GM20431 (cell line): ENCODE measurements around the gene TNRC6A.

Source experiments
- in situ Hi-C: fragments of 300-500 bp; cut with MseI, MboI; formaldehyde crosslinking; loops from one replicate; pipeline ENCODE4 v1.15.0; 2020; ENCODE audit warnings: low sequenced_read_pairs; ENCODE audit not compliant: unreplicated experiment

Gene TNRC6A

DNA sequence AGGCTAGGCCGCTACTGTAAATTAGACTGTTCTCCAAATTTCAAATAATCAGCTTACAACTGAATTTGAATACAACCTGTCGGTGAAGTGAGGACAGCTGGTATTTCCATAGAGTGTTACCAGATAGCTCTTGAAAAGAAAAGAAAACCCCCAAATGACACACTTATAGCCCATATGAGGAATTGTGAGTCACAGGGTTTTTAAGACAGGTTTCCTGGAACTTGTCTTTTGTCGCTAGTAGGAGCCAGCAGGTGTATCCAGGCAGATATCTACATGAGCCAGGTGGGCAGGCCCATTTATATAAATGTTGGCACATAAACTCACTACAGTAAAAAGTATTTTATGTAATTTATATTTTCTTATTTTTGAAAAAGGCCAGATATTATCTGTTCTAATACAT lies 24.0 kb downstream of the TNRC6A start:
- in situ Hi-C loops: no loop called here

DNA sequence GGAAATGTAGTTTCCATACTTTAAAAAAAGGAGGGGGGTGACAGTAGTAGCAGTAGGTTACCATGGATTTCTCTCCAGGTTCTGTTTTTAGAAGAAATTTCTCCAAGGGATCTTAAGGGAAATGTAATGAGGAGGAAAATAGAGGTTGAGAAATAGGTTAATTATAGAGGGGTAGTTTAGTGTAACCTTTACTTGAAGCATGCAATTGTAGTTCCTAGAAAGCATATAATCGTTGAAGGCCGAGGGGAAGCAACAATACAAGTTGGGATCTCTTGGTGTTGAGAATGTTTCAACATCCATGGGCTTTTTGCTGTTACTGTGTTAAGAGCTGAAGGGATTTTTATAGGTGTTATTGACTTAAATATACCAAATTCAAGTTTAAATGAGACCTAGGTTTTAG lies 25.1 kb downstream of the TNRC6A start:
- in situ Hi-C loops: no loop called here

DNA sequence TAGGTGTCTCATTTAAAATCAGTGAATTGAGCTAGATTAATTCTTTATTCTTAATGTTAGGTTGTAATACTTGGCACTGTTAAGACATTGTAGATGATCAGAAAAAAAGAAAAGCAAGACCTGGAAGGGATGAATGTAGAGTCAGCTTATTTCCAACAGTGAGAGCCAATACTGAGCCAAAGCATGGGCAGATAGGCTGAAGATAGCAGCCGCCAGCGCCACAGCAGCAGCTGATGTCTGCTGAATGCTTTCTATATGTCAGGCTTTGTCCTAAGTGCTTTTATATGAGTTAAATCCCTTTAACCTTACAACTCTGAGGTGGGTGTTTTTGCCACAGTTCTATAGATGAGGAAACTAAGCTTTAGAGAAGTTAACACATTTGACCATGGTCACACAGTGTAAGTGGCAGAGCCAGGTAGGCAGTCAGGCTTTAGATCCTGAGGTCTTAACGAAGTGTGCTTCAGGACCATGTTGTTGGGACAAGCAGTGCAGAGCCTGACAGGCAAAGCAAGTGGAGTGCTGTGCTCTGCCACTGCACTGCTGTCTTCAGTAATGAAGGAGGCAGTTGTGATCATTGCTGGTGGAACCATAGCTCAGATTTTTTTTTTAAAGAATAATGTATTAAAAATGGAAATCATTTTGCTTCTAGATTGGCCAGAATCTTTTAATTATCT lies 25.9 kb downstream of the TNRC6A start:
- in situ Hi-C loops: no loop called here

DNA sequence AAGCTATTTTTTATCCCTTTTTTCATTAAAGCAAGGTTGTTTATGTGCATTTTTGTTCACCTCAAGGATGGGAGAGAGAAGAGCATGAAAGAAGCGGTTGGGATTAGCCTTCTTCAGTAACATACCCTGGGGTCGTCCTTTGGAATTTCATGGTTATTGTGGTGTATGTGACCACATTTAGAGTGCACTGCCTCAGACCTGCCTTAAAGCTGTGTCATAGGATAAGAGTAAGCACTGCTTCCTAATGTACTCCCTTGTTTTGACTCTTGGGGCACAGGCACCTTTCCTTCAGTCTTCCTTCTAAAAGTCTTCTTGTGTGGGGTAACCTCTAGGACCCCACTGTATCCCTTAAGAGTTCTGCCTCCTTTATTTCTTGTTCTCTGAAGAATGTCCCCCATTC lies 28.9 kb downstream of the TNRC6A start:
- in situ Hi-C loops: no loop called here

DNA sequence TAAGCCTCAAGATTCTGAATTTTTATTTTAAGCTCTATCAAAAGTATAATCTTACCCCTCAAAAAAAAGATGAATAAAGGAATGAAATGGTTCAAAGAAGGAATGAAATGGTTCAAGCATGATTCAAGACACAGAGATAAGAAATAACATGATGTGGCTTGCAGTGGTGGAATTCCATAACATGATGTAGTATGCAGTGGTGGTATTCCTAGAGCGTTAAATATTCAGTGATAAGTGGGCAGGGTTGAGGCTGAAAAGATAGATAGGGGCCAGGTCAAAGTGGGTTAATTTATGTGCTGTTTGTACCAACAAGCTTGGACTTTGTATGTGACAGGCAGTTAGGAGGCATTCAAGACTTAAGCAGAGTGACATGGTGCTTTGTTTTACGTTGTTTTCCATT lies 29.6 kb downstream of the TNRC6A start:
- in situ Hi-C loops: no loop called here

DNA sequence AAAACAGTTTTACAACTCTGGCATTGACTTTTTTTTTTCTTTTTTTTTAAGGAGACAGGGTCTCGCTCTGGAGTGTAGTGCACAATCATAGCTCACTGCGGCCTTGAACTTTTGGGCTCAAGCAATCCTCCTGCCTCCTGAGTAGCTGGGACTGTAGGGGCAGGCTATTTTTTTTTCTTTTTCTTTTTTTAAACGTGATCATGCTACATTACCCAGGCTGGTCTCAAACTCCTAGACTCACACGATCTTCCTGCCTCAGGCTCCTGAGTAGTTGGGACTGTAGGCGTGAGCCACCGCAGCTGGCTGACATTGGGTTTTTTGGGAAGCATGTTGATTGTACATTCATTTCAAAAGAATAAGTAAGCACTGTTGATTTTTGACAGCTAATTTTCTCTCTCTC lies 32.1 kb downstream of the TNRC6A start:
- in situ Hi-C loops: no loop called here

DNA sequence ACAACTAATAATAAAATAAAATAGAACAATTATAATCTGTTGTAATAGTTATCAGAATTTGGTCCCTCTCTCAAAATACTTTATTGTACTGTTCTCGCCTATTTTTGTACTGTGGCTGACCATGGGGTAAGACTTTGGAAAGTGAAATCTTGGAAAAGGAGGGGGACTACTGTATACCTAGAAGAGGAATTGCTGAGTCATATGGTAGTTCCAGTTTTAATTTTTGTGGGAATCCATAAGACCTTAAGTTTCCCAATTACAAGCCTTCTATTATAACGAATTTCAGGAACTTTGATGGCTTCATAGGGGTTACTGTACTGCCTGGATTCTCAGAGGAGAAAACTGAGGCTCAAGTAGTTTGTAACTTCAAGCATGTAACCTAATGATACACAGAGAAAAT lies 35.5 kb downstream of the TNRC6A start:
- in situ Hi-C loops: no loop called here

DNA sequence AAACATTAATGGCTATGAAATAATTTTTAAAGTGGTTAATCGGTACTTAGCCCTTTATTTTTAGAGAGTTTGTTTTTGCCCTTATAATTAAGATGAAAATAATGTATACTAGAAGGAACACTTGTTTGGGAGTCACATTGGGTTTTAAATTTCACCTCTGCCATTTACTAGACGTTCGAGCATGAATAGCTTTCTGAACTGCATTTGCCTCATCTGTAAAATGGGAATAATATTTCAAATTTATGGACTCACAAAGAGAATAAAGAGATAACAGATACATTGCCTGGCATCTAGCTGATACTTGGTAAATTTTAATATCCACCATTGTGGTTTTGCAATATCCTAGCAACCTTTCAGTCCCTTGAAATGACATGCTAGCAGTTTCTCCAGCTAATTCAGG lies 36.6 kb downstream of the TNRC6A start:
- in situ Hi-C loops: no loop called here

DNA sequence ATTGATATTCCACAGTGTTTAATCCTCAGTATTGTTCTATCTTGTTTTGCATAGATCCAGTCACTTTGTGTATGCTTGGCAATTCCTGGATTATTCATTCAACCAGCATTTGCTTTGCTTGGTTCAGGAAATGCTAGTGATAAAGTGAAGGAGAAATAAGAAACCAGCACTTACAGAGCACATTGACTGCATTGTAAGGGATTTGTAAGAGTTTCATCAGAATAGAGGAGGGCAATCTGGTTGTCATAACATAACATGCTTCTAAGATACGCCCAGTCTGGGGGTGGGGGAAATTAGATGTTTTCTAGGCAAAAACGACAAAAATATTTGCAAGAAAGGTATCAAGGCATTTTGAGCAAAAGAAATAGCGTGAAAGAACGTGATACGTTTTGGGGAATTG lies 40.4 kb downstream of the TNRC6A start:
- in situ Hi-C loops: no loop called here

DNA sequence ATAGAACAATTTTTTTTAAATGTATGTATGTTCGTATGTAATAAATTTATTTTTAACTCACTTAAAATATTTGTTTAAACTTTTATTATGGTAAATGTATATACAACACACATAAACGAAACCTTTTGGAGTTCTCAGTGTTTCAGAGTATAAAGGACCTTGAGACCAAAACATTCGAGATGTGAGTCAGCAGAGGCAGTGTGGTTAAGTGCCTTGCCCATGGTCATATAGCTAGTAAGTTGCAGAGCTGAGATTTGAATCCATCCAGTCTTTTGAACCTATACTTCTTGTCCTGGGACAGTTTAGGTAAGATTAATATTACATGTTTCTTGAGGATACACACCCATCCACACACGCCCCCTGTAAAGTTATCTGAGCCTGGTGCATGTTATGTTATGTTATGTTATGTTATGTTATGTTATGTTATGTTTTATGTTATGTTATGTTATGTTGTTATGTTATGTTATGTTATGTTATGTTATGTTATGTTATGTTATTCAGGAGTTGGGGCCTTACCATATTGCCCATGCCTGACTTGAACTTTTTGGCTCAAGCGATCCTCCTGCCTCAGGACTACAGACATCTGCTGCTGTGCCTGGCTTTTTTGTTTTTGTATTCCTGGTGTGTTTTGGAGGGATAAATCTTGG lies 41.8 kb downstream of the TNRC6A start:
- in situ Hi-C loops: no loop called here

DNA sequence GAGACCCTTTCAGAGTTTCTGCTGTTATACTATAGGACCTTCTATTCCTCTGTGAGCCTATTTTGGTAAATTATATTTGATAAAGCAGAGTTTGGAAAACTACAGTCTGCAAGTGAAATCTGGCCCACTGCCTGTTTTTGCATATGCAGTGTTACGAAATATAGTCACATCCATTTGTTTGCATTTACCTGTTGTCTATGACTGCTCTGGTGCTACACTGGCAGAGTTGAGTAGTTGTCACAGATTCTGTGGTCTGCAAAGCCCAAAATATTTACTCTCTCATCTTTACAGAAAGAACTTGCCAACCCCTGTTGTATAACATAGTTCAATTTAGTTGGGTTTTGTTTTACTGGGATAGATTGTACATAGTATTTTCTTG lies 42.3 kb downstream of the TNRC6A start:
- in situ Hi-C loops: no loop called here

DNA sequence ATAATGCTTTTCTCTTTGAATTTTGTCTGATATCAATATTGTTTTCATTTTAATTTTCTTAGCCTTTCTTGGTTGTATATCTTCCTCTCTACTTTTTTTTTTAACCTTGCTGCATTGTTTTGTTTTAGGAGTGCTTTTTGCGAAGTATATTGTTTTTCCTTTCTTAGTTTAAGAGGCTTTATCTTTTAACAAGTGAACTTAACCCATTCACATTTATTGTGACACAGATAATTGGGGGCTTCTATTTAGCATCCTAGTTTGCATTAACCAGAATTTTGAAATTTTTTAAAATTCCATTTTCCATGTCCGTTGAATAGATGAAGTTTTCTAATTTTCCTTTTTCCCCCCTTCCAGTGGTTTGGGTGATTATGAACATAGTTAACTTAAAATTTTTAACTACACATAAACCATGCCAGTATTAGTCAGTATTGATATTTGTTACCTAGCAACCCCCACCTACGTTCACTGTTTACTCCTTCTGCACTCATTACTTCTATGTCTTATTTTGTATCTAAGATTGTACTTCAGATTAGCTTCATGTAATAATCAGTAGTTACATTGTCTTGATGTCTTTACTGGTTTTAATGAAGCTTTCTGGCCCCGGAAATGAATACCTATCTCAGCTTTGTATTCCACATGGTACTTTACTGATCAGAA lies 44.4 kb downstream of the TNRC6A start:
- in situ Hi-C loops: no loop called here

DNA sequence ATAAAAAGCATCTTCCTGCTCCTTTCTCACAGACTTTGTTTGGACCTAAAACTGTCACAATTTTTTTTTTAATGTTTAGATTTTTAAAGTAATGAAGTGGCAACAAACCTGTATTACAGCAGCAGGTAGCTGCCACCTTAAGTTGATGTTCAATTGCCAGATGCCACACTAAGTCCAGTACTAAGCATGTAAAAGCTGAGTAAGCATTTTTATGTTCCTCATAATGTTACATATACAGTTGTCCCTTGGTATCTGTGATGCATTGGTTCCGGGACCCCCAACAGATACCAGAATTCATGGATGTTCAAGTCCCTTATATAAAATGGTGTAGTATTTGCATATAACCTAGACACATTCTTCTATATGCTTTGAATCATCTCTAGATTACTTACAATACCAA lies 45.1 kb downstream of the TNRC6A start:
- in situ Hi-C loops: no loop called here

DNA sequence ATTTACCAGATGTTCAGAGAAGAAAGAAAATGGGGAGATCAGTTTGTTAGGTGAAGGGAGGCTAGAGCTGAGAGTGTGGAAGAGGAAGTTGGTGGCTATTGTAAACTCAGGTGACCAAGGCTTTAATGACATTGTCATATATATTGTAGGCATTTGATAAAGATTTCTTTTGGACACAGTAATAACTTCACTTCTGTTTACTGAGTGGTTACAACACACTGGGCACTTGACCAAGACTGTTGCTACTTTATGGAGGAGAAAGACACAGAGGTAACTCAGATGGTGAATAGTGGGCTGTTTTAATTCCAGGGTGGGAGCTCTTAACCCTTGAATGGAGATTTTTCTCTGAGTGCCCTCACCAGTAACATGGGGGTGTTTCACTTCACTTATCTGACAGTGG lies 46.0 kb downstream of the TNRC6A start:
- in situ Hi-C loops: no loop called here

DNA sequence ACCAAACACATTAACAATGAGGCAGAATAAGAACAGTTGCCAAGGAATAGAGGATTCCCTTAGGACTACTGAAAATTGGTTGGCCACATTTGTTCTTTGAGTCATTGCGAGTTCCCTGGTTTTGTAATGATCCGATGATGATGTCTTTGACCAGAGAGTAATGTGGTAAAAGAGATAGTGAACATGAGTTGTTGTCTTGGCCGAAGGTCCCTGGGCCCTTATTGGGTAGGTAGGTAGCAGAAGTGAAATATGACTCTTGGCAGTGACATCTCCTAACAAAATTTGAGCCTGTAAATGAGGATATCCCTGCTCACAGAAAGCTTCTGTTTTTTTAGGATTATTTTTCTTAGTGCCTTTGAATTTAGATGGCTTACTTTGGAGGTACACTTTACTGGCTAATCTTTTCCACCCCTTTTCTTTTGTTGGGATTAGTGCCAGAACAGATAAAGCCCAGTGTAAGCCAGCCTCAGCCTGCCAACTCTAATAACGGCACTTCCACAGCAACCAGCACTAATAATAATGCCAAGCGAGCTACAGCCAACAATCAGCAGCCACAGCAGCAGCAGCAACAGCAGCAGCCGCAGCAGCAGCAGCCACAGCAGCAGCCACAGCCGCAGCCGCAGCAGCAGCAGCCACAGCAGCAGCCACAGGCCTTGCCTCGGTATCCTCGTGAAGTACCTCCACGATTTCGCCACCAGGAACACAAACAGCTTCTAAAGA lies 47.2 kb downstream of the TNRC6A start:
- in situ Hi-C loops: no loop called here

DNA sequence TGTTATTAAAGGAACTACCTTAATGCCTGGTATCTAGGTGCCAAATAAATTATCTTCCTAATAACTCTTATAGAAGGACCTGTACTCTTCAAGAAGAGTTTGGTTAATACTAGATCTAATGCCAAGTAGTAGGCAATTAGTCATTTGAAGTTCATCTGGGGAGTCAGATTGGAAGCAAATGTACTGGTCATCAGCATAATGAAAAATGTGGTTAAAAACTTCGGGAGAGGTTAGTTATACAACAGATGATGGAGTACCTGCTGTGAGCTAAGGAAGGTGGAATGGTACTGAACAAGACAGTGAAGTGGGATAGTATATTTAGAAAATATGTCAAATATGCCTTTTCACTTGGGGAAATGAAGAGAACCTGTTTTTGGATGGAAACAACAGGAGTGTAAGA lies 49.2 kb downstream of the TNRC6A start:
- in situ Hi-C loops: no loop called here

DNA sequence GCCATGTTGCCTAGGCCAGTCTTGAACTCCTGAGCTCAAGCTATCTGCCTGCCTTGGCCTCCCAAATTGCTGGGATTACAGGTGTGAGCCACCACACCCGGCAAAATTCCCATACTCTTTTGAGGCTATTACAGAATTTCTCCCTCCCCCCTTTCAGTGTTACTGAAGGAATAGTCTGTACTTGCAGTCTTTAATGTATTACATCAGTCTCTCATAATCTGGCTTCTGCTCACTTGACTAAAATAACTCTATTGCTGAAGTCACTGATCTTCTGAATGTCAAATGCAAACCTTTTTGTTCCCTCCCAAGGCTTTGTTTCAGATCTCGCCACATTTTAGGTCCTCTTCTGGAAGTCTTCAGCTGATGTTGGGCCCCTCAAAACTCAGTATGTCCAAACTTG lies 51.8 kb downstream of the TNRC6A start:
- in situ Hi-C loops: no loop called here

DNA sequence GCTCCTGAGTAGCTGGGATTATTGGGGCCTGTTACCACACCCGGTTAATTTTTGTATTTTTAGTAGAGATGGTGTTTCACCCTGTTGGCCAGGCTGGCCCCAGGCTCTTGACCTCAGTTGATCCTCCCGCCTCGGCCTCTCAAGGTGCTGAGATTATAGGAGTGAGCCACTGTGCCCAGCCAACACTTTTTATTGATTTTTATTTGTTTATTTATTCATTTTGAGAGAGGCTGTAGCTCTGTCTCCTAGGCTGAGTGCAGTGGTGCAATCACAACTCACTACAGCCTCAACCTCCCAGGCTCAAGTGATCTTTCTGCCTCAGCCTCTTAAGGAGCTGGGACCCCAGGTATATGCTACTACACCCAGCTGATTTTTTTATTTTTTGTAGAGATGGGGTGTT lies 54.7 kb downstream of the TNRC6A start:
- in situ Hi-C loops: no loop called here

DNA sequence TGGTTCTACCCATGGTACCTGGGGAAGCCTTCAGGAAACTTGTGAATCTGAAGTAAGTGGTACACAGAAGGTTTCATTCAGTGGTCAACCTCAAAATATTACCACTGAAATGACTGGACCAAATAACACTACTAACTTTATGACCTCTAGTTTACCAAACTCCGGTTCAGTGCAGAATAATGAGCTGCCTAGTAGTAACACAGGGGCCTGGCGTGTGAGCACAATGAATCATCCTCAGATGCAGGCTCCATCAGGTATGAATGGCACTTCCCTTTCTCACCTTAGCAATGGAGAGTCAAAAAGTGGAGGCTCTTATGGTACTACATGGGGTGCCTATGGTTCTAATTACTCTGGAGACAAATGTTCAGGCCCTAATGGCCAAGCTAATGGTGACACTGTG lies 60.4 kb downstream of the TNRC6A start:
- in situ Hi-C loops: no loop called here

DNA sequence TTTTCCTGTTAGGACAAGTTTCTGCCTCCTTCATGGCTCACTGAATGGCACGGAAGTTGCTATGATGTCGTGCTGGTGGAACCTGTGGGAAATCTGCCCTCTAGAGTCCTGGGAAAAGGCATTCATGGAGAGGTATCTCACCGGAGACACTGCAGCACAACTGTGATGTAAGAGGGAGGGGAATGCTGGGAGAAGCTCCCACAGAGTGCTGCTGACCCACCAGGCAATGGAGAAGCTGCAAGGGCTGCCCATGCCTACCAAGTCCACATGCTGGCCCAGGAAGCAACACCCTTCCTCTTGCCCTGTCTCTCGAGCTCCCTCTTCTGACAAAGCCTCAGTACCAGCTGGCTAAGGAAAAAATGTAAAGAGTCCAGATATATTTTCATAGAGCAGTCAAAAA lies 71.1 kb downstream of the TNRC6A start:
- in situ Hi-C loops: no loop called here

DNA sequence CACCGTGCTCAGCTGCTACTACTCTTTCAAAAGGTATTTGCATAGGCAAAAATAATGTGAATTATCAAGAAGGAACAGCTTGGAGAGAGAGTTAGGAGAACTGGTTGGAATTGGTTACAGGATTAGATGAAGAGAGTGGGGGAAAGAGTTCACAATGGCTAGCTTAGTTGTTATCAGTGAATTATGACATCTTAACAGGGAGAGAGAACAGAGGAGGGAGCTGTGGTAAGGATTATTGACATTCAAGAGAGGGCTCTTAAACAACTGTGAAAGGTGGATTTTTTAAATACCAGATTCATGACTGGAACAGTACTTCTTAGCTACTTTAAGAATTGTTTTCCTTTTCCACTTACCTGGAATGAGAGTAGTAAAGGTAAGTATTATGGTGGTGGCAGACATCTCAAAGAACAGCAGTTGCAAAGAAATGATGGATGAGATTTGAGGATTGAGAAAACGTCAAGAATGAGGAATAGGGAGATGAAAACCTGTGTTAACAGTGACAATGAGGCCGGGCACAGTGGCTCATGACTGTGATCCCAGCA lies 72.4 kb downstream of the TNRC6A start:
- in situ Hi-C loops: no loop called here
